Tibial artery (tissue), 4 donors: ENCODE results near the gene GDAP1L1.

Experiments used
- DNase-seq, 2 donors: peaks; one replicate each; pipeline ENCODE4 v3.0.0-alpha.2; 2019
- H3K27ac ChIP-seq, 2 donors: fragments of 200-600 bp; sonication (generic) in 1 of 2; 1 replicate in 1 of 2; 2 replicates in 1 of 2; pipeline ENCODE4 v1.5.1; 2018 to 2019; ENCODE audit warnings: mild to moderate bottlenecking in 1 of 2
- H3K27me3 ChIP-seq, 2 donors: fragments of 200-600 bp; sonication (generic) in 1 of 2; one replicate each; pipeline versions ENCODE4 v1.5.1 to v1.6.0; 2016 to 2019
- H3K36me3 ChIP-seq, 3 donors: fragments of 200-600 bp; sonication (generic) in 2 of 3; one replicate each; pipeline ENCODE4 v1.5.1; 2016 to 2019; ENCODE audit warnings: mild to moderate bottlenecking in 2 of 3
- H3K4me1 ChIP-seq, 4 donors: fragments of 200-600 bp; sonication (generic) in 2 of 4; 1 replicate in 3 of 4; 2 replicates in 1 of 4; pipeline ENCODE4 v1.5.1; 2016 to 2019
- H3K4me3 ChIP-seq, 2 donors: fragments of 200-600 bp; sonication (generic) in 1 of 2; 1 replicate in 1 of 2; 2 replicates in 1 of 2; pipeline ENCODE4 v1.5.1; 2018 to 2019; ENCODE audit warnings: mild to moderate bottlenecking in 2 of 2
- H3K9me3 ChIP-seq, 3 donors: fragments of 200-600 bp; sonication (generic) in 1 of 3; one replicate each; pipeline ENCODE4 v1.5.1; 2016 to 2019
- intact Hi-C: fragments of 100-400 bp; cut with DNase I; formaldehyde crosslinking; loops from one replicate; pipeline ENCODE4 v1.15.0; 2023; ENCODE audit warnings: low total_unique reads
- TF ChIP-seq, protein P1 (sequence below), 2 experiments: fragments of 200-600 bp in 1 of 2; fragments of 450-650 bp in 1 of 2; IDR thresholded peaks; one replicate each; pipeline ENCODE4 v1.5.1; 2017 to 2019; ENCODE audit warnings: antibody characterized with exemption in 2 of 2, mild to moderate bottlenecking in 1 of 2, moderate library complexity in 1 of 2

GDAP1L1 gene

DNA sequence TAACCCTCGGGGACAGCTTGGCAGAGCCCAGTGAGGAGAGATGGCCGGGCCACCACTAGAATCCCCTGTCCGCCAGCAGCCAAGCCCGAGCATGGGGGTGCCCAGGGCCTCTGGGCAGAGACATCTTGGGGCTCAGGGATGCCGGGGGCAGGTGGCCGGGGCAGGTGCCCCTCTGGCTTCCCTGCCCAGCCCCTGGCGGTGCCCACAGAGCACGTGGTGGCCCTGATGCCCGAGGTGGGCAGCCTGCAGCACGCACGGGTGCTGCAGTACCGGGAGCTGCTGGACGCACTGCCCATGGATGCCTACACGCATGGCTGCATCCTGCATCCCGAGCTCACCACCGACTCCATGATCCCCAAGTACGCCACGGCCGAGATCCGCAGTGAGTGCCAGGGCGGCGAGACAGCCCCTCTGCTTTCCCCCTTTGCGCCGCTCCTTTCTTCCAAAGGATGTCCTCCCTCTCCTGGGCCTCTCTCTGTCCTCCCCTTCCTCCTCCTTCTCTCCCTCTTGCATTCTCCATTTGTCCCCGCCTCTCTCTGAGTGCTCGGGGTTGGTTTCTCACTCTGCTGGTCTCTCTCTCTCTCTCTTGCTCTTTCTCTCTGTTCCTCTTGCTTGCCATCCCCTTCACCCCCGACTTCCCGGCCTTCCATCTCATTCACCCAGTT, 11.2 kb downstream of the GDAP1L1 start:
- no peak overlapping the region for H3K27ac ChIP-seq
- H3K4me1 ChIP-seq: no peaks in the 10 kb centered on the region
- DNase-seq: no peak
- H3K27me3 ChIP-seq: no peaks in the 10 kb centered on the region
- H3K36me3 ChIP-seq: no peaks in the 10 kb centered on the region
- H3K4me3 ChIP-seq: no peak overlapping the region
- no peaks in the 10 kb centered on the region for H3K9me3 ChIP-seq
- intact Hi-C loops: no loop called here
- TF ChIP-seq, protein P1, sequence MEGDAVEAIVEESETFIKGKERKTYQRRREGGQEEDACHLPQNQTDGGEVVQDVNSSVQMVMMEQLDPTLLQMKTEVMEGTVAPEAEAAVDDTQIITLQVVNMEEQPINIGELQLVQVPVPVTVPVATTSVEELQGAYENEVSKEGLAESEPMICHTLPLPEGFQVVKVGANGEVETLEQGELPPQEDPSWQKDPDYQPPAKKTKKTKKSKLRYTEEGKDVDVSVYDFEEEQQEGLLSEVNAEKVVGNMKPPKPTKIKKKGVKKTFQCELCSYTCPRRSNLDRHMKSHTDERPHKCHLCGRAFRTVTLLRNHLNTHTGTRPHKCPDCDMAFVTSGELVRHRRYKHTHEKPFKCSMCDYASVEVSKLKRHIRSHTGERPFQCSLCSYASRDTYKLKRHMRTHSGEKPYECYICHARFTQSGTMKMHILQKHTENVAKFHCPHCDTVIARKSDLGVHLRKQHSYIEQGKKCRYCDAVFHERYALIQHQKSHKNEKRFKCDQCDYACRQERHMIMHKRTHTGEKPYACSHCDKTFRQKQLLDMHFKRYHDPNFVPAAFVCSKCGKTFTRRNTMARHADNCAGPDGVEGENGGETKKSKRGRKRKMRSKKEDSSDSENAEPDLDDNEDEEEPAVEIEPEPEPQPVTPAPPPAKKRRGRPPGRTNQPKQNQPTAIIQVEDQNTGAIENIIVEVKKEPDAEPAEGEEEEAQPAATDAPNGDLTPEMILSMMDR (IDR thresholded peaks at IDR 0.05): no peak

DNA sequence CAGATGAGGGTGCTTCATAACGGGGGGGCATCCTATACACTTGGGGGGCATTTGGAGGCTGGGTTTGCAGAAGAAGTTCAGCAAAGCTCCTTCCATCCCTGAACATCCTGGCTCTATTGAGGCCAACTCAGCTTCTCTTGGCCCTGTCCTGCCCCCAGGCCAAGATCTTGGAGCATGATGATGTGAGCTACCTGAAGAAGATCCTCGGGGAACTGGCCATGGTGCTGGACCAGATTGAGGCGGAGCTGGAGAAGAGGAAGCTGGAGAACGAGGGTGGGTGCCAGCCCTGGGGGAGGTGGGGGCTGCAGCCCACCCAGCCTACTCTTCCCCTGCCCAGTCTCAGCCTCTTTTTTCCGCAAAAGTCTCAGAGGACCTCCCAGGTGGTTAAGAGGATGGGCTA, 17.2 kb downstream of the GDAP1L1 start:
- Histone ChIP-seq H3K4me1 (no peaks in the 10 kb centered on the region), H3K4me3 (no peak overlapping the region), H3K9me3 (no peaks in the 10 kb centered on the region), H3K27ac (no peak overlapping the region), H3K36me3 (peaks cover 0 to 1% (median 0%) of the 10 kb centered on the region in 3 donors), H3K27me3 (no peaks in the 10 kb centered on the region)
- TF ChIP-seq, protein P1 (IDR thresholded peaks at IDR 0.05): no peak
- intact Hi-C loops: no loop called here
- DNase-seq: no peak

DNA sequence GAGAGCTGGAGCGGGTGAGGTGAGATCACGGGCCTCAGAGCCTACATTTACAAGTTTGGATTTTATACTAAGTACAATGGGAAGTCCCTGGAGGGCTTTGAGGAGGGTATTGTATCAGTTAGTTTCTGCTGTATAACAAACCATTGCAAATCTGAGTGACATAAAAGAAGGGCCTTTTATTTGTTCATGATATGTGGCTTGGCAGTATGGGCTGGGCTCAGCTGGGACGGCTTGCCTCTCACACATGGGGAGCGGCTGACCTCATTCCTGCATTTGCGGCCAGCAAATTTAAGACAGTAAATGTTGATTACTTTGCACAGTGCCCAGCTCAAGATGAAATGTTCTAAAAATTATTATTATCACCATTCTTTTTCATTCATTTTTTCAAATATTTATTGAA, 21.7 kb downstream of the GDAP1L1 start:
- DNase-seq: no peak
- Histone ChIP-seq H3K4me3 (no peak overlapping the region), H3K9me3 (no peaks in the 10 kb centered on the region), H3K27ac (no peak overlapping the region), H3K4me1 (no peaks in the 10 kb centered on the region), H3K36me3 (peaks cover 9 to 16% (median 12%) of the 10 kb centered on the region in 3 donors), H3K27me3 (no peaks in the 10 kb centered on the region)
- TF ChIP-seq, protein P1 (IDR thresholded peaks at IDR 0.05): no peak
- intact Hi-C loops: no loop called here

DNA sequence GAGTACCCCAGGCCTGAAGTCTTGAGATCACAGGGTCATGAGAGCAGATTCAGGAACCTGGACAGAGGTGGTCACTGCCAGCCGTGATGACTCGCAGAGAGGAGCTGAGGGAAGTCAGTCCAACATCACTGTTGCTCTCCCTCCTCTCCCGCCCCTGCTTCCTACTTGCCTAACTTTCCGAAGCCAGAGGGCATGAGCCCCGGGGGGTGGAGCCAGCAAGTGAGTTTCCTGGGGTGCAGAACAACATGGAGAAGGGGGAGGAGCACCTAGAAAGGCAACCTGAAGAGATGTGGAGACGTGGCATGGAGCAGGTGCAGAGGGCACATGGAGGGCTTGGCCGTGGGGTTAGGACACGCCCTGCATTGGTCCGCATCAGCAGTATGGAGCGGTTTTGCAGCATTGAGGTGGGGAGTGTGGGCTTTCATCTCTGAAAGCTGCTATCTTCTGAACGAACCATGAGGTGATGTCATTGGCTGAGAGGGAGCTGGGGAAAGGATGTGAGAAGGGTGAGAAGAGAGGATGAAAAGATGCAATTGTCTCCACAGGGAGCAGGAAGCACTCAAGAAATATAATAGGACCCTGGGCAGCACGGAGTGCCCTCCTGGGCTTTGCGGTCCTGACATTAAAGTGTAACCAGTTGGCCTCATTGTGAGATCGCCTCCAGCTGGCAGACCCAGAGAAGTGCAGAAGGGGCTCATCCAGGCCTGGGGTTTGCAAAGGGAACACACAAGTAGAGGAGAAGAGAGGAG, 25.0 kb downstream of the GDAP1L1 start:
- intact Hi-C loops: no loop called here
- no peak for DNase-seq
- TF ChIP-seq, protein P1 (IDR thresholded peaks at IDR 0.05): no peak
- peaks cover 9 to 16% (median 12%) of the 10 kb centered on the region in 3 donors for H3K36me3 ChIP-seq
- H3K9me3 ChIP-seq: no peaks in the 10 kb centered on the region
- no peaks in the 10 kb centered on the region for H3K27me3 ChIP-seq
- no peaks in the 10 kb centered on the region for H3K4me1 ChIP-seq
- no peak overlapping the region for H3K27ac ChIP-seq
- no peak overlapping the region for H3K4me3 ChIP-seq

DNA sequence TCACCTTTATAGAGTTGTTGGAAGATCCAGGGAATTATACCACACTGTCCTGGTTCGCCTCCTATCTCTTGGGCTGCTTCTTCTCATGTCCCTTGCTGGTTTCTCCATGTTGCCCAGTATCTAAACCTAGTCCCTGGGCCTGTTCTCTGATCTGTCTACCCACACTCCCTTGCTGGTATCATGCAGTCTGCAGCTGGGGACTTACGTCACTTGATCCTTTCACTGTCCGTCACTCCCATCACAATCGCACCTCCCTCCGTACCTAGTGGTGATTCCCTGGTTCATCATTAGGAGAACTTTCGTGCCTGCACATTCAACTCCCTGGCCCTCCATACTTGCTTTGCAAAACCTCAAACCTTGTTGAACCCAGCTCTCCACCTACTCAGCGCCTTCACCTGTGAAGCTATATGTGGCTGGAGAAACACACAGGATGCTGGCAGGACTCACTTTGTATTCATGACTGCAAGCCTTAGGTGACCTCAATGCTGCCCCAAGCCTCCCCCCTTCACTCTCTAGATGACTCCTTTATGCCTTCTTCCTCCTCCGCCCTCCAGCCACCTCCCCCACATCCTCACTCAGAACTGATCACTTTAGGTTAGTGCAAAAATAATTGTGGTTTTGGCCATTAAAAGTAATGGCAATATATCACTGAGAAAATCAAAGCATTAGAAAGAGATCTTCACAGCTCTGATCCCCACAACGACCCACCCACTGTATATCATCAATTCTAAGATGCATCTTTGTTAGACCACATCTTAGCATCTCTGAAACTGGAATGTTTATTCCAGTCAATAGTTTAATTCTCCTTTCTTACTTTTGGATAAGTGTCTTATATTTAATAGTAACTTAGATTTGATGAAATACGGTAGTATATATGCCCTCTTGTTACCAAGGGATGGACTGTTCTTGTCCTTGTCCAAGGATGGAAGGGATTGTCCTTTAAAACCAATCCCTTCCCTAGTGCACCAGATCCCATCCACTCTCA, 26.4 kb downstream of the GDAP1L1 start:
- Histone ChIP-seq H3K4me1 (no peaks in the 10 kb centered on the region), H3K27ac (no peak overlapping the region), H3K9me3 (no peaks in the 10 kb centered on the region), H3K36me3 (peaks cover 9 to 16% (median 12%) of the 10 kb centered on the region in 3 donors), H3K27me3 (no peaks in the 10 kb centered on the region), H3K4me3 (no peak overlapping the region)
- no peak for DNase-seq
- TF ChIP-seq, protein P1 (IDR thresholded peaks at IDR 0.05): no peak
- intact Hi-C loops: no loop called here
